HAP-1 (cell line): ENCODE measurements around the gene STRN3.
A peak's percentile ranks its signal among the peaks of the same experiment; 100 is the strongest.
"Not testable (repeated sequence)": the region's sequence is repeated elsewhere in the genome, so short reads cannot be mapped to it uniquely, and the experiment has no call there.

Experiments
- DNase-seq, 2 experiments: peaks; one replicate each; pipeline ENCODE4 v3.0.0-alpha.2; 2016 to 2020; ENCODE audit warnings: low spot score in 2 of 2
- H3K27me3 ChIP-seq: fragments of 250-450 bp; sonication (Bioruptor Pico); 2 replicates; pipeline ENCODE4 v1.5.1; 2020; ENCODE audit warnings: low read depth, mild to moderate bottlenecking, moderate library complexity
- H3K36me3 ChIP-seq: fragments of 250-450 bp; sonication (Bioruptor Pico); replicated peaks from 2 replicates; pipeline ENCODE4 v1.5.1; 2020; ENCODE audit warnings: mild to moderate bottlenecking
- H3K4me1 ChIP-seq: fragments of 250-450 bp; sonication (Bioruptor Pico); 2 replicates; pipeline ENCODE4 v1.5.1; 2020; ENCODE audit warnings: mild to moderate bottlenecking
- H3K4me3 ChIP-seq: fragments of 250-450 bp; sonication (Bioruptor Pico); 2 replicates; pipeline ENCODE4 v1.5.1; 2020; ENCODE audit warnings: mild to moderate bottlenecking, moderate library complexity
- H3K9me3 ChIP-seq: fragments of 250-450 bp; sonication (Bioruptor Pico); 2 replicates; pipeline ENCODE4 v1.5.1; 2020; ENCODE audit warnings: mild to moderate bottlenecking, moderate library complexity
- in situ Hi-C: fragments of 300-500 bp; cut with MboI; formaldehyde crosslinking; loops from 3 replicates; pipeline ENCODE4 v1.14.3; 2020; ENCODE audit warnings: low sequenced_read_pairs, inconsistent platforms, mixed read lengths

Gene STRN3

DNA sequence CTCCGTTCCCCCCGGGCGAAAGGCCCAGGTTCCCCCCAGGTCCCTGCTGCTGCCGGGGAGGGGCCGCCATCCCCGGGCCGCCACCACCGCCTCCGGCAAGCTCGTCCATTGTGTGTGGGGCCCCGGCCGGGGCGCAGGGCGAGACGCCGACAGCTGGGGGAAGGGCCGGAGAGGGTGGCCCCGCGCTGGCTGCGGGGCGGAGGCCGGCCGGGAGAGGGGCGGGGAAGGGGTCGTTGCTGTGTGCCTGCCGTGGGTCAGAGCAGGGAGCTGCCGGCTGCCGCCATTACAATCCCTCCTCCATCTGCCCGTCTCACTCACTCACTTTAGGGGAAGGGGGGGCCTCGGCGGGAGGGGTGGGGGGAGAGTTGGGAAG lies at the start of gene STRN3:
TSS of gene STRN3 (minus strand) at position 303 of the 373 bp plus-strand sequence. CDS start at position 109, 194 bp downstream.
- in situ Hi-C loops = no loop called here
- Histone ChIP-seq H3K9me3 (no peaks in the 10 kb centered on the region), H3K27me3 (no peaks in the 10 kb centered on the region), H3K4me1 (peaks cover 9% of the 10 kb centered on the region), H3K36me3 (peaks cover 6% of the 10 kb centered on the region), H3K4me3 (peak within 1 kb of the TSS; percentile 89)
- DNase-seq = no peak

DNA sequence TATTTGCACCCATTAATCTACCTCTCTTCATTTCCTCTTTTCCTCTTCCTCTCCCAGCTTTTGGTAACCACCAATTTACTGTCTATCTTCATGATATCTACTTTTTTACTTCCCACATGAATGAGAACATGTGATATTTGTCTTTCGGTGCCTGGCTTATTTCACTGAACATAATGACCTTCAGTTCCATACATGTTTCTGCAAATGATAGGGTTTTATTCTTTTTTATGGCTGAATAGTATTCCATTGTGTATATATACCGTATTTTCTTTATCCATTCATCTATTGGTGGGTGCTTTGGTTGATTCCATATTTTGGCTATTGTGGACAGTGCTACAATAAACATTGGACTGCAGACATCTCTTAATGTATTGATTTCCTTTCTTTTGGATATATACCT lies 49.0 kb upstream of the STRN3 start:
- H3K4me3 ChIP-seq = no peak overlapping the region
- in situ Hi-C loops = no loop called here
- no peak for DNase-seq
- H3K4me1 ChIP-seq = peaks cover 2% of the 10 kb centered on the region; the same call in 1 of the 2 replicates
- no peaks in the 10 kb centered on the region for H3K9me3 ChIP-seq
- H3K36me3 ChIP-seq = no peaks in the 10 kb centered on the region
- H3K27me3 ChIP-seq = no peaks in the 10 kb centered on the region

DNA sequence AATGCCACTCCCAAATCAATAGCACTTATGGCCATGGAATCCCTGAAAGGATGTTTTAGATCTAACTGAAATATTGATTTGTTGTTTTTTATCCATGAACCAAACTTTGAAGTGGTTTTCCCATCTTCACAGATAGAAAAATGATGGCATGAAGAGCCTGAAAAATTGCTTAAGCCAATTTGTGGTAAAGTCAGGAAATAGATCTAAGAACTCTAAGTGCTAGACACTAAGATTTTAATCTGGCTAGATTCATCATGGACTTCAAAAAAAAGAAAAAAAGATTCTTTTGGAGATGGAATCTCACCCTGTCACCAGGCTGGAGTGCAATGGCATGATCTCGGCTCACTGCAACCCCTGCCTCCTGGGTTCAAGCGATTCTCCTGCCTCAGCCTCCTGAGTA lies 45.0 kb upstream of the STRN3 start:
- in situ Hi-C loops = no loop called here

GRCh38 chr14:31070431-31070830 lies 44.3 kb upstream of the STRN3 start:
- peaks cover 3% of the 10 kb centered on the region; the same call in 1 of the 2 replicates for H3K4me1 ChIP-seq
- no peaks in the 10 kb centered on the region for H3K9me3 ChIP-seq
- no peaks in the 10 kb centered on the region for H3K27me3 ChIP-seq
- no peak for DNase-seq
- no peak overlapping the region for H3K4me3 ChIP-seq
- in situ Hi-C loops = no loop called here
- H3K36me3 ChIP-seq = no peaks in the 10 kb centered on the region

More for the DNA sequence above, 45.0 kb upstream of the STRN3 start:
- H3K27me3 ChIP-seq = no peaks in the 10 kb centered on the region
- H3K4me1 ChIP-seq = peaks cover 3% of the 10 kb centered on the region; the same call in 1 of the 2 replicates
- no peak for DNase-seq
- no peak overlapping the region for H3K4me3 ChIP-seq
- H3K36me3 ChIP-seq = no peaks in the 10 kb centered on the region
- no peaks in the 10 kb centered on the region for H3K9me3 ChIP-seq

DNA sequence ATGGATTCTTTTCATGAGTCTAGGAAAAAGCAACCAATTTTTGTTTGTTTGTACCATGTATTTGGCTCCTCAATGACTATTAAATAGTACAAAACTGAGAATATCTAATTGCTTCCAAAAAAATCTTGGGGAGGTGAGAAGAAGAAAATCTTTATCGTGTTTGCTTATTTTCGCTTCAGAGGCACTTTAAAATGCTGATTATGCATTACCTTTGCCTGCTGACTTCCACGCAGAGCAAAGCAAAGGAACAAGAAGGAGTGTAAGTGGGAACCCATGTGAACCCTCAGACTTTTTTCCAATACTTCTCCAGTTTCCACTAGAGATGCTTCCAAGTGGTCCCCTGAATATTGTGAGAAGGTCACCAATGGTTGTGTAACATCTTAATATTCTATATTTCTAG lies 43.2 kb upstream of the STRN3 start:
- H3K4me3 ChIP-seq = no peak overlapping the region
- no peaks in the 10 kb centered on the region for H3K36me3 ChIP-seq
- in situ Hi-C loops = no loop called here
- H3K9me3 ChIP-seq = no peaks in the 10 kb centered on the region
- DNase-seq = no peak
- H3K4me1 ChIP-seq = peaks cover 3% of the 10 kb centered on the region; the same call in 1 of the 2 replicates
- H3K27me3 ChIP-seq = no peaks in the 10 kb centered on the region

DNA sequence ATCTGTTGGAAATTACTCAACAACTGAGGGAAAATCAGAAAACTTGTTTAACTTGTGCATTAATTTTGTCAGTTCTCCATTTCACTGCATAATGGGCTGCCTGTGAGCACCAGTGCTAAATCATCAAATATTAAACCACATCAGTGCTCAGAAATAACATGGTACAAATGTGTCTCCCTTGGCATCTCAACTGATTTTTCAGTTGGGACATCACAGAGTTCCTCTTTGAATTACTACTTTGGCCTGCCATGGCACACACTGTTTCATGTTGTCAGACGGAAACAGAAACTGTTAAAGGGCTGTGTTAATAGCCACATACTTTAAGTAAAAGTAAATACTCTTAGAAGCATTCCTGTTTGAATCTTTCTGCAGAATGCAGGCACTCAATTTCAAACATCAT lies 42.1 kb upstream of the STRN3 start:
- H3K9me3 ChIP-seq = no peaks in the 10 kb centered on the region
- in situ Hi-C loops = no loop called here
- DNase-seq = no peak
- H3K27me3 ChIP-seq = no peaks in the 10 kb centered on the region
- peaks cover 3% of the 10 kb centered on the region; the same call in 1 of the 2 replicates for H3K4me1 ChIP-seq
- H3K4me3 ChIP-seq = no peak overlapping the region
- no peaks in the 10 kb centered on the region for H3K36me3 ChIP-seq

- H3K4me1 ChIP-seq, H3K4me3 ChIP-seq, in situ Hi-C loops, H3K36me3 ChIP-seq, H3K27me3 ChIP-seq, DNase-seq, H3K9me3 ChIP-seq: not testable (repeated sequence)
These were observed 36.7 kb upstream of the STRN3 start for GRCh38 chr14:31062908-31063307.

GRCh38 chr14:31060253-31060875 lies 34.2 kb upstream of the STRN3 start:
- no peak for DNase-seq
- no peaks in the 10 kb centered on the region for H3K36me3 ChIP-seq
- no peaks in the 10 kb centered on the region; the same call in 1 of the 2 replicates for H3K4me1 ChIP-seq
- in situ Hi-C loops = no loop called here
- no peaks in the 10 kb centered on the region for H3K9me3 ChIP-seq
- H3K4me3 ChIP-seq = no peak overlapping the region
- no peaks in the 10 kb centered on the region for H3K27me3 ChIP-seq

DNA sequence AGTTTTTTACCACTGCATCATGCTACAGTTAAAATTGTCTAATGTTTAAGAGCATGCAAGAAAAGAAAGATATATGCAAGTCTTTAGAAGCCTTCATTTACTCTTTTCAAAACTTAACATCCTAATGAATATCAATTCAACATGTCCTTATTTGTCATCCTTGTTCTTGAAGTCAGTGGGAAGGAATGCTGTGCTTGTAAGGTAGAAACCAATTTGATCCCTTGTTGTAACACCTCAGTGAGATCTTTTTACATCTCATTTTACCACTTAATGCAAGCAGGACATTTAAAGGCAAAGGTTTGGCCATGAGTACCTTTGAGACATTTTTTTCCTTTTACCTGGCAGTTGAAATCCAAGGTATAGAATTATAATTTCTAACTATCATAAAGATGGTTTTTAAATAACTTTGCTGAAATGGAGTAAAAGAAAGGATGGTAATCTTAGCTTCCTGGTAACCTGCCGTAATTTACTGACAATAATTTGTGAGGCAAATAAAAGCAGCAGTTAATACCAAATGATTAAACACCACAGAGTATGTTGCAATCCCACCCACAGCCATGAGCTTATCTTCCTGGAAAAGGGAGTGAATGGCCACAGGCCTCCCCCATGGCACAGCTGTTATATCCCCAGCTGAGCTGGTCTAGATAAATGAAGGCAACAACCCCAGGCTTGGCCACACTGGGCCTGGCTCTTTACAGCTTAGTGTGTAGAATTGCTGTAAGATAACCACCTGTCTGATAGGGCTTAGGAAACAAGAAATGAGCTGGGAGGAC lies 33.2 kb upstream of the STRN3 start:
- Histone ChIP-seq H3K36me3 (no peaks in the 10 kb centered on the region), H3K4me1 (no peaks in the 10 kb centered on the region; the same call in 1 of the 2 replicates), H3K4me3 (no peak overlapping the region), H3K27me3 (no peaks in the 10 kb centered on the region), H3K9me3 (no peaks in the 10 kb centered on the region)
- in situ Hi-C loops = no loop called here
- no peak for DNase-seq

GRCh38 chr14:31057701-31058364 lies 31.7 kb upstream of the STRN3 start:
- H3K4me1 ChIP-seq = no peaks in the 10 kb centered on the region; the same call in 1 of the 2 replicates
- DNase-seq = no peak
- in situ Hi-C loops = no loop called here
- H3K9me3 ChIP-seq = no peaks in the 10 kb centered on the region
- no peaks in the 10 kb centered on the region for H3K36me3 ChIP-seq
- no peak overlapping the region for H3K4me3 ChIP-seq
- no peaks in the 10 kb centered on the region for H3K27me3 ChIP-seq

GRCh38 chr14:31057035-31057434 lies 30.9 kb upstream of the STRN3 start:
- in situ Hi-C loops = no loop called here
- no peaks in the 10 kb centered on the region; the same call in 1 of the 2 replicates for H3K4me1 ChIP-seq

GRCh38 chr14:31052905-31053586 lies 26.9 kb upstream of the STRN3 start:
- H3K9me3 ChIP-seq, H3K4me1 ChIP-seq, H3K27me3 ChIP-seq, H3K36me3 ChIP-seq, in situ Hi-C loops, H3K4me3 ChIP-seq, DNase-seq: not testable (repeated sequence)

More at GRCh38 chr14:31057035-31057434, 30.9 kb upstream of the STRN3 start:
- Histone ChIP-seq H3K9me3 (no peaks in the 10 kb centered on the region), H3K36me3 (no peaks in the 10 kb centered on the region), H3K27me3 (no peaks in the 10 kb centered on the region), H3K4me3 (no peak overlapping the region)
- no peak for DNase-seq

DNA sequence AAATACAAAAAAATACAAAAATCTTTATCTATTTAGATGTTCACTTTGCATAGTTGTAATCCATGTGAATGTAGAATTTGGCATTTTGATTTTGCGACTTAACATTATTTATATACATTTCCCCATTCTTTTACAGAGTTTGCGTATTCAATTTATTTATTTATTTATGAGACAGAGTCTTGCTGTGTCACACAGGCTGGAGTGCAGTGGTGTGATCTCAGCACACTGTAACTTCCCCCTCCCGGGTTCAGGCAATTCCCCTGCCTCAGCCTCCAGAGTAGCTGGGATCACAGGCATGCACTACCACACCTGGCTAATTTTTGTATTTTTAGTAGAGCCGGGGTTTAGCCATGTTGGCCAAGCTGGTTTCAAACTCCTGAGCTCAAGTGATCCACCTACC lies 25.3 kb upstream of the STRN3 start:
- no peak for DNase-seq
- in situ Hi-C loops = no loop called here
- Histone ChIP-seq H3K36me3 (no peaks in the 10 kb centered on the region), H3K4me3 (no peak overlapping the region), H3K4me1 (no peaks in the 10 kb centered on the region), H3K27me3 (no peaks in the 10 kb centered on the region), H3K9me3 (no peaks in the 10 kb centered on the region)
